Nucleus accumbens (tissue), 56 donors: ENCODE data around the gene TMEM30A.

Experiments
- DNase-seq, 56 donors: peaks; one replicate each; lab custom pipeline; 2025; lab: John Stamatoyannopoulos, UW

Gene TMEM30A

DNA sequence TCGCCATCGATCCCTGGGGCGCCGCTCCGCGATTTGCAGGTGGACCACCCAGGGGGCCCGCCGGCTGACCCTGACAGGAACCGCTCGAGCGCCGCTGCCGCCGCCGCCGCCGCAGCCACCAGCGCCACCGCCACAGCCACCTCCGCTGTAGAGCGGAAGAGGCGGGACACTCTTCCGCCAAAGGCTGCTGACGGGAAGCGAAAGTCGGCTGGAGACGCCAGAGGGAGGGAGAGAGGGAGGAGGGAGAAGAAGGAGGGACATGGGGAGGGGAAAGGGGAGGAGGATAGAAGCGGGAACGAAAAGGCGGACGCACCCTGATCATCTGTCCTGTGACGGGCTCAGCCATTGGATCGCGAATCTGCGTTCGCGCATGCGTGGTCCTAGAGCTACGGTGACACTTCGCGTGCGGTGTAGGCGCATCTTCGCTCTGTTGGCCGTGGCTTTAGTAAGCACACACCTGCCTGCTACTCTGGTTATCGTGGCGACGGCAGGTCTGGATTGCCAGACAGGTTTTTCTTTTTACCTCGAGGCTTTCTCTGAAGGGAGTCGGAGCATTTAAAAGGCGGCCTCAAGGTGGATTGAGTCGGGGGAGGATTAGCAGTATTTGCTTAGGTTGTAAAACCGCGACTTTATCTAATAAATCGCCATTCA is at the start of gene TMEM30A:
TSS of gene TMEM30A (minus strand) at position 161 of the 651 bp plus-strand sequence. CDS start at position 7, 154 bp downstream.
- peak; percentile 83 to 99 (median 96) for DNase-seq

GRCh38 chr6:75333676-75334200 is 49.1 kb upstream of the TMEM30A start:
- DNase-seq, result no peak

DNA sequence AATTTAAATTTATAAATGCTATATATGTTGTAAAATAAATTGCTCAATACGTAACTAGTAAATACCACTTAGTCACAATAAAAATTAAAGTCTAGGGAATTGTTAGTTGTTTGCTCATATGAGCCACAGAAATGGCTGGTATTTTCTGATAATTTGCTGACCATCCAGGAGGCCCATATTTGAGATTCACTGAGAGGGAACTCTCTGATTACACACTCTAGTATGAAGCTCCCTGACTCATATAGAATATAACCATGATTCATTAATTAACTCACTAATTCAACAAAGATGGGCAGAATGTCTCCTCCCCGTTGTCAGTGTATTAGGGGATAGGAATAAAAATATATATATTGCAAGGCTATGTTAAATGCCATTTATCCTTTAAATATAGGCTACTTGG is 46.6 kb upstream of the TMEM30A start:
- no peak for DNase-seq

DNA sequence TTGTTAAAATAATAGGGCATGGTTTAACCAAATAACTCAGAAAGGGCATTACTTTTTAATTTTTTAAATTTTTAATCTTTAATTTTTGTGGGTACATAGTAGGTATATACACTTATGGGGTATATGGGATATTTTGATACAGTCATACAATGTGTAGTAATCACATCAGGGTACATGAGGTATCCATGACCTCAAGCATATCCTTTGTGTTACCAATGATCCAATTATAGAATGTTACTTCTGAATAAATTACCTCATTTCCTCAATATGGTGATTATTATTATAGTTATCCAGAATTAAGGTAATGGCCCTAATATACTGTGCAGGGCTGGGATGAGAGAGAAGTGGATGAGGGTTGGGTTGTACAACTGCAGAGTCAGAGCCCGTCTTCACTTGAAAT is 45.1 kb upstream of the TMEM30A start:
- DNase-seq, result no peak

DNA sequence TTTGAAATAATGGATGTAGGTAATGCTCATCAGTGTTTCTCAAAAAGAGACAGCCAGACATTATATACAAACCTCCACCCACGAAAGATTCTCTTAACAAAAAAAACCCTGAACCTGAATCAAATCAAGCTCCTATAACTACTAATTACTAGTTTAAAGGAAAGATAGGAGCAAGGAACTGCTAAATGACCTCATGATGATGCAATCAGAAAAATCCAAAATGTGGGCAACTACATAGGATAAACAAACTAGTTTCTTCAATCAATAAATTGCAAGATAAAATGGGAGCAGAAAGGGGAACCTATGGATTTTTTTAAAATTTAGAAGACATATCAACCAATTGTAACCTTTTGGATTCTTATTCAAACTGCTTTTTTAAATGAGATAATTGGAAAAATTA is 43.2 kb upstream of the TMEM30A start:
- DNase-seq, result no peak

DNA sequence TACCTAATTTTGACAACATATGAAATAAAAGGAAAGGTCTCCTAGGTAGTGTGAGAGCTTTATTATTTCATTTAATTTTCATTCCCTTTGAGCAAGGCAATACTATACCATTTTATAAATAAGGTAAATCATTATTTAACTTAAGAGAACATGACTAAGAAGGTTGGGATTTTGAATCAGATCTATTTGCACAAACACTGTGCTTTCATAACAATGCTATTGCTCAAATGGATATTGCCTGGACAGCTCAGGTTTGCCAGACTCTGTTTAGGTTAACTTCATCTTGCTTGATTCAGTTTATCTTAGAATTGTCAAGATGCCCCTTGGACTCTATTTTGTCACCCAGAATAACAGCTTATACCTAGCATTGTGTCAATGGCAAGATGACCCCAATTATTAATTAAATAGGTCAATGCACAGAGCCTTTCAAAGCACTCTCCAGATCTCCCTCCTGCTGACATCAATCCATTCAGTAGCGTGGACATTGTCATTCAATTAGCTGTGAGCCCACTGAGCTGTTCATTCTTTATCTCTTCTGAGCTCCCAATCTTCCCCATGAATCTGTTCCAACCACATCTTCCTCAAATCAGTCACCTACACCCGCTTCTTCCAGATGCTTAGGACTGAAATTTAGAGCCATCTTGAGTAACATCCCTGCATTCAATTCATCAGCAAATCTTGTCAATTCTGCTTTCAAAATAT is 42.1 kb upstream of the TMEM30A start:
- no peak for DNase-seq

DNA sequence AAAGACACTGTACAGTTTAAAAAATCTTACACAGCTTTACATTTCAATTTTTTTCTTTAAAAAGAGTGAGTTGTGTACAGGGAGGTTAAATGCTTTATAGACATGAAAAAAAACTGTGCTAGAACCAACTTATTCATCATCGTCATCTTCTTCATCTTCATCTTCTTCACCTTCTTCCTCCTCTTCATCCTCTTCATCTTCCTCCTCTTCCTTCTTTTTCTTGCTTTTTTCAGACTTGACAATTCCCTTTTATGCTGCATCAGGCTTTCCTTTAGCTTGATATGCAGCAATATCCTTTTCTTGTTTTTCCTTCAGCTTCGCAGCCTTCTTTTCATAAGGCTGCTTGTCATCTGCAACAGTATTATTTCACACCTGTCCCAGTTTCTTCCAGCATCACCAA is 34.3 kb upstream of the TMEM30A start:
- no peak for DNase-seq

GRCh38 chr6:75317503-75318206 is 33.1 kb upstream of the TMEM30A start:
- DNase-seq, result no peak

DNA sequence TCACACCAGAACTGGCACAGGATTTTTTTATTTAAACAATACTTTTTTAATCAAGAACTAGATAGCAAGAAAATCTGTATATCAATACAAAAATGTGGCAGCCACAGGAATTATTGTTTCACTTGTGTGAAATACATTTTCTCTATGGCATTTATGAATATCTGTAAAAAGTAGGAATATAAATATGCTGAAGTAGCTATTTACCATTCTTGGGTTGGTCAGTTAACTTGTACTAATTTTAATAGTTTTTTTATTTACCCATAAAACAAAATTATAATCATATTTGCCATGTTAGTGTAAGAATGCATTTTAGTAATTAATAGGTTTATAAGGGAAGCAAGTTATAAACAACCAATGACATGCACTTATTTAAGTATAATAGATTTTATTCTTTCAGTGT is 31.4 kb upstream of the TMEM30A start:
- no peak for DNase-seq

- DNase-seq, result no peak
Observed at GRCh38 chr6:75308250-75308988, 23.8 kb upstream of the TMEM30A start.

GRCh38 chr6:75307364-75308004 is 22.9 kb upstream of the TMEM30A start:
- DNase-seq, result no peak

DNA sequence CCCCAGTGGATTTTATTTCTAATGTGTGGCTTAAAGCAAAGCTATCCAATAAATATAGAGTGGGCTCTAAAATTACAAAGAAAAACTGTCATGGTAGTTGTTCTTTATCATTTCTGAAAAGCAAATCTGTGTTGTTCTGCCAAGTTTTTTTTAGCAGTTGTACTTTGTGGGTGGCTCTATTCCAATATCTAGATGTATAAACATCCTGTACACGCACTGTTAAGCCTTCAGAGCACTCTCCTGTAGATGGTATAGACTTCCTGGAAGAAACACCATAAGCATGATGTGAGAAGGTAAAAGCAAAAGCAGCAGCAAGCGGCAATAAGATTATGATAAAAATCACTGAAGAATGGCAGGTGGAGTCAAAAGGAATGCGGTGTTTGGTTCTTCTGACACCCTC is 21.5 kb upstream of the TMEM30A start:
- no peak for DNase-seq

DNA sequence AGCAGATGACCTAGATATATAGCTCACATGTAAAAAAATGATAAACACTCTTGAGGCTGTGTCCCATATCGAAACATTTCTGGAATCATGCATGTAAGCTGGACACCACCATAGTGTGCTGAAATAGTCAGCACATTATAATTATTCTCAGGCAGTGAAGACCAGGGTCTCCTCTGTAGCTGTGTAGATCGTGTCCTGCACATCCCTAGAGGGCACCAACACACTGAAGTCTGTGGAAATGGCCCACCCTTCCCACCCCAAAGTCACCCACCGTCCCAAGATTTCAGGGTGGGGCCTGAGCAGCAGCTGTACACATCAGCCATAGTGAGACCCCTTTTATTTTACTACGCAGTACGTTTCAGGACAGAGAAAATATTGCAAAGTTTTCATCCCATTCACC is 21.0 kb upstream of the TMEM30A start:
- no peak for DNase-seq

- DNase-seq, result no peak
Observed at GRCh38 chr6:75302280-75302679, 17.7 kb upstream of the TMEM30A start.

DNA sequence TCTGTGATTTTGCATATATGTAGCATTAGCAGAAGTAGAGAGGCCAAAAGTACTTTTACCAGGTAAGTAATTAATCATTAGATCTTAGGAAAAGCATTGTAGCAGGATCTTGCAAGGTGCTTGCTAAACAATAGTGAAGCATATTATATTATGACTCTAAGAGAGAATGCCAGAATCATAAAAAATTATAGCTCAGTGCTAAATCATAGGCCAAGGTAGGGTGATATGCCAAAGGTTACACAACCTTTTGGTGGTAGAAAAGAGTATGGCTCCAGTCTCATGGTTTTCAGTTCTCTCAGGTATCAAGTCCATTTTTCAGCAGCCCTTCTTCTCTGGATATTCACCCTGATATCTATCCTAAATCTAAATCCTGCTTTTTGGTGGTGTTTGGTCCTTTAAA is 16.9 kb upstream of the TMEM30A start:
- no peak for DNase-seq

GRCh38 chr6:75301088-75301487 is 16.5 kb upstream of the TMEM30A start:
- DNase-seq, result no peak

GRCh38 chr6:75300531-75300855 is 15.9 kb upstream of the TMEM30A start:
- DNase-seq, result no peak

- no peak for DNase-seq
Observed at GRCh38 chr6:75299801-75300530, 15.4 kb upstream of the TMEM30A start.
